Thoracic aorta (tissue), 2 donors: ENCODE results near the gene RECQL5. TPM values are rescaled to one million over a fixed set of nuclear protein-coding genes. Genes with fewer than 3 reads are reported as not detected.

Experiments used
- ATAC-seq: fragments of 150-250 bp; one replicate; pipeline ENCODE4 v1.8.0; 2017; ENCODE audit warnings: low read depth; ENCODE audit not compliant: insufficient number of reproducible peaks, low FRiP score
- DNase-seq: peaks from one replicate; pipeline ENCODE4 v3.0.0-alpha.2; 2020; ENCODE audit warnings: low spot score
- H3K27ac ChIP-seq, 2 donors: fragments of 200-600 bp; sonication (generic); 1 replicate in 1 of 2; 2 replicates in 1 of 2; pipeline ENCODE4 v1.5.1; 2016; ENCODE audit warnings: mild to moderate bottlenecking in 2 of 2, moderate library complexity in 2 of 2
- H3K27me3 ChIP-seq: fragments of 200-600 bp; sonication (generic); replicated peaks from 2 replicates; pipeline ENCODE4 v1.6.0; 2016; ENCODE audit warnings: mild to moderate bottlenecking; ENCODE audit not compliant: insufficient read depth
- H3K36me3 ChIP-seq: fragments of 200-600 bp; sonication (generic); one replicate; pipeline ENCODE4 v1.5.1; 2016
- H3K4me1 ChIP-seq, 2 donors: fragments of 200-600 bp; sonication (generic); 1 replicate in 1 of 2; 2 replicates in 1 of 2; pipeline versions ENCODE4 v1.5.1 to v1.6.0; 2016; ENCODE audit warnings: low read depth in 2 of 2, mild to moderate bottlenecking in 1 of 2; ENCODE audit not compliant: control insufficient read depth in 1 of 2
- H3K4me3 ChIP-seq: fragments of 200-600 bp; sonication (generic); 2 replicates; pipeline ENCODE4 v1.5.1; 2016; ENCODE audit warnings: mild to moderate bottlenecking
- H3K9me3 ChIP-seq: fragments of 200-600 bp; sonication (generic); 2 replicates; pipeline ENCODE4 v1.5.1; 2016
- CTCF ChIP-seq: fragments of 200-600 bp; sonication (generic); IDR thresholded peaks from one replicate; pipeline ENCODE4 v1.5.1; 2019; ENCODE audit warnings: antibody characterized with exemption
- total RNA-seq, 2 donors: library from RNA; depleted of rRNA; stranded (reverse); fragments of >200 nt; gene quantifications; one replicate each; pipeline versions ENCODE4 v1.1.0 to v1.2.3, GENCODE V29; 2016

Gene RECQL5
- total RNA-seq, 2 donors from 2014 or later, result 12.6 to 29.9 TPM

DNA sequence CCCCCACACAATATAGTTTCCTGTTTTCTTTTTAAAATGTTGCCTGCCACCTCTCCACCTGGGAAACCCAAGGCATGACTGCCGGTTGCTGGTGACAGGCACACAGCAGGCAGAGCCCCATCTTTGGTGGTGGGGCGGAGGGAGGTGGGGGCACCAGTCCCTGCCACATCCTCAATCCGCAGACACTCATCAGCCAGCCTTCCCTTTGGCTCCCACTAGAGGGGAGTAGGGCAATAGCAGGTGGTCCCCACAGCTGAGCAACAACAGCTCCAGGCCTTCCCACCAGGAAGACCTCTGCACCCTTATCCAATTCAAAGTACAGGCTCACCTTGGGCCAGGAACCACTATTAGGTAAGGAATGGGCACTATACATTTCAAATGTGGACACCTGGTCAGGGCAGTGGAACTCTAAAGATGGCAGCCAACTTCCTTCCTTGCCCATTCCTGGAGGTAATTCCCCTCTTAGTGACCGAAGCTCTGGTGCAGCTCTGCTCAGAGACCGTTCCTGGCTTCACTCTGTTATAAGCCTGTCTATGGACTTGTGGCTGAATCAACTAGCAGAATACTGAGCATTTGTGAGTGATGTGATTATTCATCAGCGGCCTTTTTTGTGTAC is 13.9 kb downstream of the RECQL5 start:
- DNase-seq (no peak), ATAC-seq (no peak)
- TF ChIP-seq CTCF, result peak; percentile 29
- no peak overlapping the region for H3K4me3 ChIP-seq
- H3K9me3 ChIP-seq, result no peaks in the 10 kb centered on the region
- H3K27me3 ChIP-seq, result no peaks in the 10 kb centered on the region
- no peaks in the 10 kb centered on the region for H3K4me1 ChIP-seq
- peaks cover 35% of the 10 kb centered on the region for H3K36me3 ChIP-seq
- H3K27ac ChIP-seq, result no peak overlapping the region

DNA sequence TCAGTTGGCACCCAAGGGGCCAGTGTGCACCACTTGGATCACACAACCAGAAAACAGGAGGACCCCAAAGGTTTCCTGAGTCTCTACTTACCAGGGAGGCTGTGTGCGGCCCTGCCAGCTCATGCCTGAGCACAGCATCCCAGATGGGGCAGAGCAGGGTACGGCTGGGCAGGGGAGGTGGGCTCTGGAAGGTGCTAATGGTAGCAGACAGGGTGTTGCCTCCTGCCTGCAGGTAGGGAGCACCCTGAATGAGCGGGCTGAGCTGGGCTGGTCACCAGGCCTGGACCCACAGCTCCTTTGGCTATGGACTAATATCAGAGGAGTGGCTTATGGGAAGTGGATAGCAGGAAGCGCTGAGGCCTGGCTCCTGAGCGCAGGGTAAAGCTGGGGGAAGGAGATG is 14.6 kb downstream of the RECQL5 start:
- Histone ChIP-seq H3K27ac (no peak overlapping the region), H3K4me3 (no peak overlapping the region), H3K4me1 (no peaks in the 10 kb centered on the region), H3K36me3 (peaks cover 36% of the 10 kb centered on the region), H3K27me3 (no peaks in the 10 kb centered on the region), H3K9me3 (no peaks in the 10 kb centered on the region)
- DNase-seq, result no peak
- no peak for ATAC-seq
- no peak for TF ChIP-seq CTCF

GRCh38 chr17:75650874-75651273 is 16.1 kb downstream of the RECQL5 start:
- Histone ChIP-seq H3K9me3 (no peaks in the 10 kb centered on the region), H3K4me3 (no peak overlapping the region), H3K27ac (no peak overlapping the region), H3K36me3 (peaks cover 35% of the 10 kb centered on the region), H3K27me3 (no peaks in the 10 kb centered on the region), H3K4me1 (no peaks in the 10 kb centered on the region)
- TF ChIP-seq CTCF, result no peak
- DNase-seq (no peak), ATAC-seq (no peak)

DNA sequence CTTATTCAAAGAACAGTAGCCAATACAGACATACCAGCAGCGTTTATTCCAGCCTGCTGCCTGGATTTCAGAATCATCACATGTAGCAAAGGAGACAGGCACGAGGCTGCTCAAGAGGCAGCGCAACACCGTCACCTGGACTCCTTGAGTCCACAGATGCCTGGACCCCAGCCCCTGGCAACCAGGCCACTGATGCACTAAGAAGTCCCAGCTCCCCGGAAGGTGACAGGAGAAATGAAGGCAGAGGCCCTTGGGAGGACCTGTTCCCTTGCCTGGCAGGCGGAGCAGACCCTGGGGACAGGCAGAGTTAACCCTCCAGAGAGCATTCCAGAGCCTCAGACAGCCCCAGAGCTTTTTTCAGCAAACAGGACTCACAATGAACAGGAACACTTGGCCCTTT is 17.3 kb downstream of the RECQL5 start:
- H3K27me3 ChIP-seq, result no peaks in the 10 kb centered on the region
- H3K4me1 ChIP-seq, result no peaks in the 10 kb centered on the region
- no peak for TF ChIP-seq CTCF
- H3K27ac ChIP-seq, result no peak overlapping the region
- DNase-seq, result no peak
- no peaks in the 10 kb centered on the region for H3K9me3 ChIP-seq
- H3K4me3 ChIP-seq, result no peak overlapping the region
- peaks cover 32% of the 10 kb centered on the region for H3K36me3 ChIP-seq
- ATAC-seq, result no peak

GRCh38 chr17:75647921-75648320 is 19.0 kb downstream of the RECQL5 start:
- no peaks in the 10 kb centered on the region for H3K27me3 ChIP-seq
- H3K27ac ChIP-seq, result no peak overlapping the region
- no peaks in the 10 kb centered on the region for H3K9me3 ChIP-seq
- no peak for ATAC-seq
- DNase-seq, result no peak
- peaks cover 32% of the 10 kb centered on the region for H3K36me3 ChIP-seq
- TF ChIP-seq CTCF, result no peak
- no peaks in the 10 kb centered on the region for H3K4me1 ChIP-seq
- H3K4me3 ChIP-seq, result no peak overlapping the region
